Measurements from ENCODE around the gene APEH.
"Not testable (repeated sequence)": the region's sequence is repeated elsewhere in the genome, so short reads cannot be mapped to it uniquely, and the experiment has no call there.

The APEH gene

DNA sequence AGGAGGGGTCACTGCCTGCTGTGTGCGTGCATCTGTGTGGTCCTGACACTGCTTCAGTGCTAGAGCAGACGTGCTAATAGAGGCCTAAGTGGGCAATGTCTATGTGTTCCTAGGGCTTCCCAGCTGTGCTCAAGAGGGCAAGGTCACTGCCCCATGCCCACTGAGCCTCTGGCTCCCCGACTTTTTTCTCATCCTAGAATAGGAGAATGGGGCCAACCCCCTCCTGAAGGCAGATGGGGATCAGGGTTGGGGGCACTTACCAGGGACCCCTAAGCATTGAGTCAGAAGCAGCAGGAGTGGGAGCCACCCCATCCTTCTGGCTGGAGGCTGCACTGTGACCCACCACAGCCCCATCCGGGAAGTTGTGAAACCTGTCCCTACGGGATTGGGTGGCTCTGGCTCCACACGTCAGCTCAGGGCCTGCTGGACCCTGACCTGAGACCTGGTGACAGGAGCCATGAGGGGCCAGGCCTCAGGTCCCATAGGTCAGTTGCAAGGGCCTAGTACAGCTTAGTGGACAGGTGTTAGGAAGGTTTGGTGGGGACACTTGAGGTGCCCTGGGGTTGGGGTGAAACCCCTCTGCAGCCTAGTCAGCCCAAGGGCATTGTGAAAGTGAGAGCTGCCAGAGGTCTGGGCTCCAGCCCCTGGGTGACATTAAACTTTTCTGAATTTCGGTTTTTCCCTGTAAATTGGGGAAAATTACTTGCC is 14.3 kb downstream of the APEH start:
- H2AK5ac ChIP-seq (ENCODE audit: low read length); H3K4me1 ChIP-seq (ENCODE audit: control insufficient read depth, low read depth, low read length); H3K79me2 ChIP-seq (ENCODE audit: control insufficient read depth, insufficient read depth, low read length); H3K4ac ChIP-seq (ENCODE audit: low read depth, low read length); H3K79me1 ChIP-seq (ENCODE audit: low read length); H3K9ac ChIP-seq (ENCODE audit: low read length); H2BK15ac ChIP-seq (replicated peaks; ENCODE audit: low read depth); H3K18ac ChIP-seq (ENCODE audit: low read length); H2BK5ac ChIP-seq (ENCODE audit: low read length); H4K5ac ChIP-seq (ENCODE audit: low read length); DNase-seq; H3K23ac ChIP-seq (ENCODE audit: low read length); H3K4me3 ChIP-seq (ENCODE audit: low read length); H3K27me3 ChIP-seq (ENCODE audit: insufficient read depth, low read length, poor library complexity); H3K36me3 ChIP-seq (ENCODE audit: control insufficient read depth, insufficient read depth, low read length); H2BK120ac ChIP-seq (ENCODE audit: low read depth, low read length); H3K27ac ChIP-seq (ENCODE audit: low read depth, low read length); H3K4me2 ChIP-seq (ENCODE audit: low read length); H4K8ac ChIP-seq (ENCODE audit: low read depth, low read length): not testable (repeated sequence)
- no CpG with 5 or more reads among the region's 7 CpGs for WGBS (ENCODE audit: extremely low coverage, insufficient coverage, low lambda C conversion rate)
- peak overlapping the region; percentile 51 for H3K56ac ChIP-seq (ENCODE audit: low read length)

DNA sequence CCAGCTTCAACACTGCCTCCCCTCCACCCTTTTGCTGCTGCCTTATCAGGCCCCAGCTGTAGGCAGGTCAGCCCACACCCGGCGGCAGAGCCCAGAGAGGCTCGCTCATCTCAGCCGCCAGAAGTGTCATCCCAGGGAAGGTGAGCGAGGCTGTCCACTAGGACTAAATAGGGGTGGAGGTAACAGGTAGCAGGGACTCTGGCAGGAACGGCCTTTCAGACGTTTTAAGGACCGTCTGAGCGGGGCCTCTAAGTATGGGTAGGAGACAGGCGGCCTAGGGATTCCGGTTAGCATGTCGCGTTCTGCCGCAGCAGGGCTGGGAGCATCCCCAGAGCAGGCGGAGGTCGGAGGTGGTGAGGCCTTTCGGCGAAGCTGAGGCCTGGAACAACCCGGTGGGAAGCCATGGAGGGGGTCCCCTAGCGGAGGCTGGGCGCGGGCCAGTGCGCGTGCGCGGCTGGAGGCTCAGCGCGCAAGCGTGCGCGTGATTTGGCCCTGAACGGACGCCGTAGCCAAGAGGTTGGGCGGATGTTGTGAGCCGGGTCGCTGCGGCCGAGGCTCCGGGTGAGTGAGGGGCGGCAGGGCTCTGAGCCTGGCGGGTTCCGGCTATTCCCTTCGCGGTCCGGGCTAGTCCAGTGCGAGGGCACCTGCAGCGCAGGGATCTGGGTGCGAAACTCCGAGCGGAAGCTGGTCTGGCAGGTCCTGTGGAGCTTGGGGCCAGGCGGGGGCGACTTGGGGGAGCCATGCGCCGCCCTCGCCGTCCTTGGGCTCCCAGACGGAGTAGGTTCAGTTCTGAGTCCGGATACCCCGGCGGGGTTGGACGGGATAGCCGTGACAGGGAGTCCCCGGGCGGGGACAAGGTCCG is 15.1 kb downstream of the APEH start, which contains the start of the genes MST1 and RNF123:
MST1 (minus strand) TSS at position 429 of the 862 bp plus-strand sequence. CDS start 783 bp downstream, outside the sequence.
RNF123 (plus strand) TSS at position 512 of the 862 bp plus-strand sequence. CDS start 1,609 bp downstream, outside the sequence.
- no peaks in the 10 kb centered on the region for H3K79me2 ChIP-seq (ENCODE audit: control insufficient read depth, insufficient read depth, low read length)
- peak within 1 kb of the TSS; percentile 27 for H3K4me2 ChIP-seq (ENCODE audit: low read length)
- peak; percentile 97 for DNase-seq
- H2BK120ac ChIP-seq (ENCODE audit: low read depth, low read length) = no peak within 1 kb of the TSS
- no peak within 1 kb of the TSS for H3K27ac ChIP-seq (ENCODE audit: low read depth, low read length)
- no peak within 1 kb of the TSS for H2BK15ac ChIP-seq (replicated peaks; ENCODE audit: low read depth)
- no peak within 1 kb of the TSS for H2BK5ac ChIP-seq (ENCODE audit: low read length)
- H3K56ac ChIP-seq (ENCODE audit: low read length) = peak within 1 kb of the TSS; percentile 98
- H3K36me3 ChIP-seq (ENCODE audit: control insufficient read depth, insufficient read depth, low read length) = no peaks in the 10 kb centered on the region
- peak within 1 kb of the TSS; percentile 75 for H3K4me3 ChIP-seq (ENCODE audit: low read length)
- peak within 1 kb of the TSS; percentile 17 for H3K4ac ChIP-seq (ENCODE audit: low read depth, low read length)
- no peak within 1 kb of the TSS for H2AK5ac ChIP-seq (ENCODE audit: low read length)
- no peak within 1 kb of the TSS for H4K5ac ChIP-seq (ENCODE audit: low read length)
- no peaks in the 10 kb centered on the region for H3K79me1 ChIP-seq (ENCODE audit: low read length)
- WGBS (ENCODE audit: extremely low coverage, insufficient coverage, low lambda C conversion rate) = no CpG with 5 or more reads among the region's 66 CpGs
- H3K23ac ChIP-seq (ENCODE audit: low read length) = no peak within 1 kb of the TSS
- H3K27me3 ChIP-seq (ENCODE audit: insufficient read depth, low read length, poor library complexity) = no peaks in the 10 kb centered on the region
- no peaks in the 10 kb centered on the region for H3K4me1 ChIP-seq (ENCODE audit: control insufficient read depth, low read depth, low read length)
- H4K8ac ChIP-seq (ENCODE audit: low read depth, low read length) = no peak within 1 kb of the TSS
- peak within 1 kb of the TSS; percentile 91 for H3K9ac ChIP-seq (ENCODE audit: low read length)
- no peak within 1 kb of the TSS for H3K18ac ChIP-seq (ENCODE audit: low read length)

DNA sequence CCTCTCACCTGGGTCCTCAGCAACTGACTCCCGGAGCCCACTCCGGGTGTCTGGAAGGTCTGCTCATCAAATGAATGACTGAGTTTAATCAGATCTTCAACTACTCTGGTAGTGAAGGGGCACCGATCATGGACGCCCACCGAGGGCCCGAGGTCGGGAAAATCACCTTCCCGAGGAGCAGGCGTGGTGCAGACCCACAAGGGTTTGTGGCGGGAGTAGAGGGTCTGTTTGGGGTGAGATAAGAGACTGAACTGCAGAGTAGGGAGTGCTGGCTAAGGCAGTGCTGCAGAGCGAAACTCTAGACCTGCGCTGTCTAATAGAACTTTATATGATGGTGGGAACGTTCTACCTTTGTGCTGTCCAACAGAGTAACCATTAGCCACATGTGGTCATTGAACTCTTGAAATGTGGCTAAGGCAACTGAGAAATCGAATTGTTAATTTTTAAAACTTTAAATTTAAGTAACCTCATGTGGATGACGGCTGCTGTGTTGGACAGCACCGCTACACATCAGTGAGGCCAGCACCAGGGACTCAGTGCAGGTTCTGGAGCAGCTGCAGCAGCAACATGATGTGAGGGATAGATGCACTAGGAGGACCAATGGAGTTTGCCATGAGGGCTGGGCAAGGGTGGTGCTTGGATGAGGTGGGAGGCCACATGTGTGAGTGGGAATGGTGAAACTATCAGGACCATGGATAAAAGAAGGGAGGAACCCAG is 15.9 kb downstream of the APEH start:
- H4K8ac ChIP-seq (ENCODE audit: low read depth, low read length); H3K27me3 ChIP-seq (ENCODE audit: insufficient read depth, low read length, poor library complexity); H2BK5ac ChIP-seq (ENCODE audit: low read length); H2AK5ac ChIP-seq (ENCODE audit: low read length); H3K79me2 ChIP-seq (ENCODE audit: control insufficient read depth, insufficient read depth, low read length); H3K4me1 ChIP-seq (ENCODE audit: control insufficient read depth, low read depth, low read length); H3K18ac ChIP-seq (ENCODE audit: low read length); H3K23ac ChIP-seq (ENCODE audit: low read length); H2BK15ac ChIP-seq (replicated peaks; ENCODE audit: low read depth); H3K79me1 ChIP-seq (ENCODE audit: low read length); DNase-seq; H3K36me3 ChIP-seq (ENCODE audit: control insufficient read depth, insufficient read depth, low read length); H4K5ac ChIP-seq (ENCODE audit: low read length); H2BK120ac ChIP-seq (ENCODE audit: low read depth, low read length); H3K27ac ChIP-seq (ENCODE audit: low read depth, low read length): not testable (repeated sequence)
- H3K4me3 ChIP-seq (ENCODE audit: low read length) = peak overlapping the region; percentile 75
- peak overlapping the region; percentile 17 for H3K4ac ChIP-seq (ENCODE audit: low read depth, low read length)
- no CpG with 5 or more reads among the region's 16 CpGs for WGBS (ENCODE audit: extremely low coverage, insufficient coverage, low lambda C conversion rate)
- H3K9ac ChIP-seq (ENCODE audit: low read length) = peak overlapping the region; percentile 91
- peak overlapping the region; percentile 98 for H3K56ac ChIP-seq (ENCODE audit: low read length)
- H3K4me2 ChIP-seq (ENCODE audit: low read length) = peak overlapping the region; percentile 27

DNA sequence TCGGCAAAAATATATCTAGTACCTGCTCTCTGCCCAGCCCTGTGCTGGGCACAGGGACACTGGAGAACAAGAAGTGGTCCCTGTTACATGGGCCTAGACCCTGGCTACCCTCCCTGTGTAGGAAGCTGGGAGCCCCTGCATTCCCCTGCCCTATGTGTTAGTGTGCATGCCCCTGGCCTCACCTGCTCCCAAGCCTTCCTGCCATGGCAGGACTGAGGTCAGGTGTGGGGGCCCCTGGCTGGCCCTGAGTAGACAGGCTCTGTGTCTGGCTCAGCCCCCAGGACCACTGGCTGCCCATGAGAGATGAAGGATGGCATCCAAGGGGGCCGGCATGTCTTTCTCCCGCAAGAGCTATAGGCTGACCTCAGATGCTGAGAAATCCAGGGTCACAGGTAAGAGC is 16.7 kb downstream of the APEH start:
- H3K4me2 ChIP-seq (ENCODE audit: low read length); H3K79me2 ChIP-seq (ENCODE audit: control insufficient read depth, insufficient read depth, low read length); H2BK120ac ChIP-seq (ENCODE audit: low read depth, low read length); DNase-seq; H3K27ac ChIP-seq (ENCODE audit: low read depth, low read length); H2BK15ac ChIP-seq (replicated peaks; ENCODE audit: low read depth); H3K79me1 ChIP-seq (ENCODE audit: low read length); H4K5ac ChIP-seq (ENCODE audit: low read length); H3K18ac ChIP-seq (ENCODE audit: low read length); H3K4me1 ChIP-seq (ENCODE audit: control insufficient read depth, low read depth, low read length); H3K4me3 ChIP-seq (ENCODE audit: low read length); H4K8ac ChIP-seq (ENCODE audit: low read depth, low read length); H3K9ac ChIP-seq (ENCODE audit: low read length); H3K23ac ChIP-seq (ENCODE audit: low read length); H3K4ac ChIP-seq (ENCODE audit: low read depth, low read length); H3K27me3 ChIP-seq (ENCODE audit: insufficient read depth, low read length, poor library complexity); H2AK5ac ChIP-seq (ENCODE audit: low read length); H3K56ac ChIP-seq (ENCODE audit: low read length); H2BK5ac ChIP-seq (ENCODE audit: low read length); H3K36me3 ChIP-seq (ENCODE audit: control insufficient read depth, insufficient read depth, low read length): not testable (repeated sequence)
- no CpG with 5 or more reads among the region's 3 CpGs for WGBS (ENCODE audit: extremely low coverage, insufficient coverage, low lambda C conversion rate)

DNA sequence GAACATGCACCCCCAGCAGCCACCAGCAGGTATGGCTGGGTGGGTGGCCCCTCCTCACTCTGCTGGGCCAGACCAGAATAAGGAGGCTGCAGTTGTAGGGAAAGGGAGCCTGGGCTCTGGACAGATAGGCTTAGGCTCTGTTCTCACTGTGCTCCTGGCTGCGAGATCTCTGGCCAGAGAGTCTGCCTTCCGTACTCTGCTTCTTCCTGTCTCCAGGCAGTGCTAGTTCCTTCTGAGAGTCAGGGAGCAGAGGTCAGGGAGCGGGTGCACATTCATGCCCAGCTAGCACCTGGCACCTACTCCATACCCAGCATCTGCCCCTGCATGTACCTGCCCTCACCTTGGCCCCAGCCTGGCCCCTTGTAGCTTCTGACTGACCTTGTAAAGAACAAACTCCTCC is 17.3 kb downstream of the APEH start:
- not testable (repeated sequence) for DNase-seq; H3K4ac ChIP-seq (ENCODE audit: low read depth, low read length); H2AK5ac ChIP-seq (ENCODE audit: low read length); H3K23ac ChIP-seq (ENCODE audit: low read length); H3K27me3 ChIP-seq (ENCODE audit: insufficient read depth, low read length, poor library complexity); H3K4me1 ChIP-seq (ENCODE audit: control insufficient read depth, low read depth, low read length); H3K9ac ChIP-seq (ENCODE audit: low read length); H2BK120ac ChIP-seq (ENCODE audit: low read depth, low read length); H3K79me2 ChIP-seq (ENCODE audit: control insufficient read depth, insufficient read depth, low read length); H2BK5ac ChIP-seq (ENCODE audit: low read length); H3K4me2 ChIP-seq (ENCODE audit: low read length); H3K27ac ChIP-seq (ENCODE audit: low read depth, low read length); H3K18ac ChIP-seq (ENCODE audit: low read length); H3K56ac ChIP-seq (ENCODE audit: low read length); H3K79me1 ChIP-seq (ENCODE audit: low read length); H4K5ac ChIP-seq (ENCODE audit: low read length); H2BK15ac ChIP-seq (replicated peaks; ENCODE audit: low read depth); H3K4me3 ChIP-seq (ENCODE audit: low read length); H4K8ac ChIP-seq (ENCODE audit: low read depth, low read length); H3K36me3 ChIP-seq (ENCODE audit: control insufficient read depth, insufficient read depth, low read length)
- no CpG with 5 or more reads among the region's 3 CpGs for WGBS (ENCODE audit: extremely low coverage, insufficient coverage, low lambda C conversion rate)

Measured in mesendoderm (in vitro differentiated cells).